Activated CD4-positive, CD25-positive, alpha-beta regulatory T cell (primary cell): ENCODE data around the gene AGAP2.
"Not testable (repeated sequence)": the region's sequence is repeated elsewhere in the genome, so short reads cannot be mapped to it uniquely, and the experiment has no call there.

Experiments
- DNase-seq, 4 experiments: peaks; one replicate each; lab custom pipeline; 2025; lab: John Stamatoyannopoulos, UW

Gene AGAP2

GRCh38 chr12:57738661-57739237 lies at the start of gene AGAP2:
TSS of gene AGAP2 (minus strand) at chr12:57738742. CDS start at chr12:57738246, 496 bp downstream.
- DNase-seq: no peak

- DNase-seq: no peak
These were observed 45.3 kb upstream of the AGAP2 start for GRCh38 chr12:57783861-57784260.

- no peak for DNase-seq
These were observed 44.9 kb upstream of the AGAP2 start for GRCh38 chr12:57783466-57783801.

- peak; percentile 90 to 98 (median 94) for DNase-seq
These were observed 44.3 kb upstream of the AGAP2 start, which contains the start of gene TSFM for GRCh38 chr12:57782608-57783465. TSS of gene TSFM (plus strand) at chr12:57782787. CDS start at chr12:57782802, 15 bp downstream.

GRCh38 chr12:57782243-57782607 lies 43.7 kb upstream of the AGAP2 start:
- no peak for DNase-seq

GRCh38 chr12:57781801-57782200 lies 43.3 kb upstream of the AGAP2 start:
- no peak for DNase-seq

- no peak for DNase-seq
These were observed 42.7 kb upstream of the AGAP2 start for GRCh38 chr12:57781244-57781643.

- no peak for DNase-seq
These were observed 41.8 kb upstream of the AGAP2 start for GRCh38 chr12:57780284-57780897.

- no peak for DNase-seq
These were observed 41.2 kb upstream of the AGAP2 start for GRCh38 chr12:57779736-57780135.

- no peak for DNase-seq
These were observed 39.4 kb upstream of the AGAP2 start for GRCh38 chr12:57777911-57778310.

GRCh38 chr12:57777367-57777766 lies 38.8 kb upstream of the AGAP2 start:
- no peak for DNase-seq

GRCh38 chr12:57776247-57776587 lies 37.7 kb upstream of the AGAP2 start:
- DNase-seq: no peak

- no peak for DNase-seq
These were observed 37.2 kb upstream of the AGAP2 start for GRCh38 chr12:57775563-57776246.

GRCh38 chr12:57775044-57775443 lies 36.5 kb upstream of the AGAP2 start:
- no peak for DNase-seq

- not testable (repeated sequence) for DNase-seq
These were observed 36.1 kb upstream of the AGAP2 start for GRCh38 chr12:57774634-57775033.

GRCh38 chr12:57772429-57773322 lies 34.1 kb upstream of the AGAP2 start, which contains the start of gene EEF1AKMT3:
TSS of gene EEF1AKMT3 (plus strand) at chr12:57772614. CDS start at chr12:57772725, 111 bp downstream.
- no peak for DNase-seq

GRCh38 chr12:57771873-57772428 lies 33.4 kb upstream of the AGAP2 start, which contains the start of gene METTL1:
TSS of gene METTL1 (minus strand) at chr12:57772105. CDS start at chr12:57772083, 22 bp downstream.
- DNase-seq: peak; percentile 70 to 83 (median 78)

GRCh38 chr12:57771236-57771872 lies 32.8 kb upstream of the AGAP2 start:
- DNase-seq: peak in 3 of 4 experiments; percentile 40 to 80 (median 79)

- DNase-seq: no peak
These were observed 32.2 kb upstream of the AGAP2 start for GRCh38 chr12:57770734-57771133.

GRCh38 chr12:57769594-57769993 lies 31.1 kb upstream of the AGAP2 start:
- no peak for DNase-seq
